Upper lobe of left lung (tissue), 6 donors: ENCODE results near the gene HPX. TPM values are rescaled to one million over a fixed set of nuclear protein-coding genes. Genes with fewer than 3 reads are reported as not detected.
"Not testable (repeated sequence)": the region's sequence is repeated elsewhere in the genome, so short reads cannot be mapped to it uniquely, and the experiment has no call there.

ENCODE experiments used
- ATAC-seq, 2 donors: fragments of 200-7000 bp; cut with Tn5 transposase; one replicate each; pipeline ENCODE4 v1.9.1; 2022; ENCODE audit warnings: mild to moderate bottlenecking in 2 of 2, moderate library complexity in 2 of 2; ENCODE audit not compliant: low FRiP score in 2 of 2
- DNase-seq, 2 donors: peaks; one replicate each; pipeline ENCODE4 v3.0.0-alpha.2; 2019 to 2020
- H3K27ac ChIP-seq, 4 donors: fragments of 200-600 bp; sonication (generic); one replicate each; pipeline ENCODE4 v1.5.1; 2016 to 2019
- H3K27me3 ChIP-seq, 4 donors: fragments of 200-600 bp; sonication (generic); one replicate each; pipeline ENCODE4 v1.5.1; 2017 to 2019
- H3K36me3 ChIP-seq, 4 donors: fragments of 200-600 bp; sonication (generic); one replicate each; pipeline ENCODE4 v1.5.1; 2016 to 2019
- H3K4me1 ChIP-seq, 4 donors: fragments of 200-600 bp; sonication (generic); one replicate each; pipeline ENCODE4 v1.5.1; 2018 to 2019
- H3K4me3 ChIP-seq, 4 donors: fragments of 200-600 bp; sonication (generic); one replicate each; pipeline ENCODE4 v1.5.1; 2017 to 2019; ENCODE audit warnings: mild to moderate bottlenecking in 2 of 4, moderate library complexity in 1 of 4
- H3K9me3 ChIP-seq, 4 donors: fragments of 200-600 bp; sonication (generic); one replicate each; pipeline ENCODE4 v1.5.1; 2018 to 2019
- EP300 ChIP-seq, 4 donors: sonication (generic); formaldehyde crosslinking; IDR thresholded peaks; one replicate each; pipeline ENCODE4 v1.5.1; 2017; ENCODE audit warnings: antibody characterized with exemption in 4 of 4, control low read depth in 2 of 4
- POLR2A ChIP-seq, 4 donors: fragments of 450-650 bp; IDR thresholded peaks; one replicate each; pipeline ENCODE4 v1.5.1; 2016 to 2017; ENCODE audit warnings: antibody characterized with exemption in 4 of 4, mild to moderate bottlenecking in 2 of 4
- POLR2AphosphoS5 ChIP-seq, 2 donors: sonication (generic); formaldehyde crosslinking; IDR thresholded peaks; one replicate each; pipeline ENCODE4 v1.5.1; 2017; ENCODE audit warnings: antibody characterized with exemption in 2 of 2
- WGBS, 2 donors: methylation state at CpG; one replicate each; pipeline ENCODE4 v1.1.5; 2017 to 2018; 5-methylcytosine and 5-hydroxymethylcytosine counted together
- total RNA-seq, 6 donors: library from RNA; depleted of rRNA in 4 of 6; stranded (reverse); fragments of >200 nt in 4 of 6; gene quantifications; one replicate each; pipeline versions ENCODE4 v1.1.0 to v1.2.1, GENCODE V29; 2016 to 2021
- TF ChIP-seq, protein P1 (sequence below), 6 experiments: fragments of 450-650 bp in 4 of 6; fragments of 200-600 bp in 2 of 6; sonication (generic) in 2 of 6; IDR thresholded peaks; one replicate each; pipeline ENCODE4 v1.5.1; 2016 to 2019; ENCODE audit warnings: antibody characterized with exemption in 6 of 6
- donor health status: DM: no; HTN: no; CAD: no; lungs with moderate emphysema.
- donor health status: DM: no; HTN: yes; CAD: no; lungs with severe emphysema.

HPX gene
- total RNA-seq, 6 donors from 2014 or later, result 0.67 to 3.6 (median 2.6) TPM

DNA sequence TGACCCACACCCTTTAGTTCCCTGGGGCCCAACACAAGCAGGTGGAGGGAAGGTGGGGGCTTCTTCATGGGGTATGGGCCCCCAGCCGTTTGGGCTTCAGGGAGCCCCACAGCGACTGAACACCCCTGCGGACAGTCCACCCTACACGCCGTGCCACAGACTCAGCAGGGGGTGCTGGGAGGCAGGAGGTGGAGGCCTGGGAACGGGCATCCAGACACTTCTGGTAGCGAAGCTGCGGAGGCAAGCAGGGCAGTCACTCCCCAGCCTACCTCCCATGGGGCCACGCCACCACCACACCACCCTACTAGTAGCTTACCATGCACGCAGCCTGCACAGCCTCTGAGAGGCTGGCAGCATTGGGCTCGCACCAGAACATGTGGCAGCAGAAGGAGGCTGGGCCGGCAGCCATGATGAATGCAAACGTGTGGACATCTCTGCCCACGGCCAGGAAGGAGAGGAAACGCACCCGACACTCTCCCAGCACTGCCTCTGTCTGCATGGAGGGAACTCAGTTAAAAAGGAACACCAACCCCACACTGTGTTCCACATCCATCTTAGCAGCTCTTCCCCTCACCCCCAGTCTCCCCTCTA is 45.2 kb downstream of the HPX start:
- no peak for TF ChIP-seq POLR2AphosphoS5 (IDR thresholded peaks at IDR 0.05)
- TF ChIP-seq POLR2A (IDR thresholded peaks at IDR 0.05), result no peak
- no peak for TF ChIP-seq EP300 (IDR thresholded peaks at IDR 0.05)
- TF ChIP-seq, protein P1, sequence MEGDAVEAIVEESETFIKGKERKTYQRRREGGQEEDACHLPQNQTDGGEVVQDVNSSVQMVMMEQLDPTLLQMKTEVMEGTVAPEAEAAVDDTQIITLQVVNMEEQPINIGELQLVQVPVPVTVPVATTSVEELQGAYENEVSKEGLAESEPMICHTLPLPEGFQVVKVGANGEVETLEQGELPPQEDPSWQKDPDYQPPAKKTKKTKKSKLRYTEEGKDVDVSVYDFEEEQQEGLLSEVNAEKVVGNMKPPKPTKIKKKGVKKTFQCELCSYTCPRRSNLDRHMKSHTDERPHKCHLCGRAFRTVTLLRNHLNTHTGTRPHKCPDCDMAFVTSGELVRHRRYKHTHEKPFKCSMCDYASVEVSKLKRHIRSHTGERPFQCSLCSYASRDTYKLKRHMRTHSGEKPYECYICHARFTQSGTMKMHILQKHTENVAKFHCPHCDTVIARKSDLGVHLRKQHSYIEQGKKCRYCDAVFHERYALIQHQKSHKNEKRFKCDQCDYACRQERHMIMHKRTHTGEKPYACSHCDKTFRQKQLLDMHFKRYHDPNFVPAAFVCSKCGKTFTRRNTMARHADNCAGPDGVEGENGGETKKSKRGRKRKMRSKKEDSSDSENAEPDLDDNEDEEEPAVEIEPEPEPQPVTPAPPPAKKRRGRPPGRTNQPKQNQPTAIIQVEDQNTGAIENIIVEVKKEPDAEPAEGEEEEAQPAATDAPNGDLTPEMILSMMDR (IDR thresholded peaks at IDR 0.05), result no peak
- Histone ChIP-seq H3K9me3 (no peaks in the 10 kb centered on the region), H3K36me3 (peaks cover 3 to 43% (median 9%) of the 10 kb centered on the region in 4 donors), H3K27ac (peak overlapping the region in 1 of 4 donors; percentile 53), H3K4me3 (no peak overlapping the region), H3K4me1 (peaks cover 14 to 23% (median 15%) of the 10 kb centered on the region in 4 donors), H3K27me3 (no peaks in the 10 kb centered on the region)
- DNase-seq (no peak), ATAC-seq (no peak)
- WGBS, 2 donors, result 84 to 93% methylated on average over 14 to 16 of the region's 16 CpGs

DNA sequence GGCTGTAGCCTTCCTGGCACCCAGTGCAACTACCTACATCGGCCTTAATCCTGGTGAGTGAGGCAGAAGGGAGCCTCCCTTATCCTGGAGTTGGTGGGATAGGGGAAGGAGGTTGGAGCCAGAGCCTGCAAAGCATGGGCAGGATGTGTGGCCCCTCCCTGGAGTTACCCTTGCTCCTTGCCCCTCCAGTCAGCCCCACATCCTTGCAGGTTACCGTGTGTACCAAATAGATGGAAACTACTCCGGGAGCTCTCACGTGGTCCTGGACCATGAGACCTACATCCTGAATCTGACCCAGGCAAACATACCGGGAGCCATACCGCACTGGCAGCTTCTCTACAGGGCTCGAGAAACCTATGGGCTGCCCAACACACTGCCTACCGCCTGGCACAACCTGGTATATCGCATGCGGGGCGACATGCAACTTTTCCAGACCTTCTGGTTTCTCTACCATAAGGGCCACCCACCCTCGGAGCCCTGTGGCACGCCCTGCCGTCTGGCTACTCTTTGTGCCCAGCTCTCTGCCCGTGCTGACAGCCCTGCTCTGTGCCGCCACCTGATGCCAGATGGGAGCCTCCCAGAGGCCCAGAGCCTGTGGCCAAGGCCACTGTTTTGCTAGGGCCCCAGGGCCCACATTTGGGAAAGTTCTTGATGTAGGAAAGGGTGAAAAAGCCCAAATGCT is 46.7 kb downstream of the HPX start:
- no peaks in the 10 kb centered on the region for H3K27me3 ChIP-seq
- peaks cover 20 to 31% (median 21%) of the 10 kb centered on the region in 4 donors for H3K4me1 ChIP-seq
- no peak overlapping the region for H3K4me3 ChIP-seq
- WGBS, 2 donors, result 95 to 98% methylated on average over 7 to 16 of the region's 16 CpGs
- peaks cover 3 to 39% (median 9%) of the 10 kb centered on the region in 4 donors for H3K36me3 ChIP-seq
- DNase-seq (peak in 1 of 2 donors; percentile 52), ATAC-seq (no peak)
- H3K9me3 ChIP-seq, result no peaks in the 10 kb centered on the region
- TF ChIP-seq, protein P1 (IDR thresholded peaks at IDR 0.05), result no peak
- no peak for TF ChIP-seq POLR2A (IDR thresholded peaks at IDR 0.05)
- no peak for TF ChIP-seq POLR2AphosphoS5 (IDR thresholded peaks at IDR 0.05)
- TF ChIP-seq EP300 (IDR thresholded peaks at IDR 0.05), result no peak
- H3K27ac ChIP-seq, result no peak overlapping the region

DNA sequence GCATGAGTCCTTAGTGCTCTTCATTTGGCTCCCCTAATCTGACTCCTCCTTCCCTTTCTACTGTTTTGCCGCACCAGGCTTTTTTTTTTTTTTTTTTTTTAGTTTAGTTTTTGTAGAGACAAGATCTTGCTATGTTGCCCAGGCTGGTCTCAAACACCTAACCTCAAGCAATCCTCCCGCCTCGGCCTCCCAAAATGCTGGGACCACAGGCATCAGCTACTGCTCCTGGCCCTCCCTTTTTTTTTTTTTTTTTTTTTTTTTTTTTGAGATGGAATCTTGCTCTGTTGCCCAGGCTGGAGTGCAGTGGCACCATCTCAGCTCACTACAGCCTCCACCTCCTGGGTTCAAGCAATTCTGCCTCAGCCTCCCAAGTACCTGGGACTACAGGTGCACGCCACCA is 48.5 kb downstream of the HPX start:
- H3K27ac ChIP-seq, H3K9me3 ChIP-seq, H3K4me3 ChIP-seq, DNase-seq, ATAC-seq, H3K27me3 ChIP-seq: not testable (repeated sequence)
- WGBS, 2 donors, result 93 to 96% methylated on average over 4 of the region's 4 CpGs
- Histone ChIP-seq H3K4me1 (peaks cover 30 to 49% (median 34%) of the 10 kb centered on the region in 4 donors), H3K36me3 (peaks cover 3 to 35% (median 9%) of the 10 kb centered on the region in 4 donors)

DNA sequence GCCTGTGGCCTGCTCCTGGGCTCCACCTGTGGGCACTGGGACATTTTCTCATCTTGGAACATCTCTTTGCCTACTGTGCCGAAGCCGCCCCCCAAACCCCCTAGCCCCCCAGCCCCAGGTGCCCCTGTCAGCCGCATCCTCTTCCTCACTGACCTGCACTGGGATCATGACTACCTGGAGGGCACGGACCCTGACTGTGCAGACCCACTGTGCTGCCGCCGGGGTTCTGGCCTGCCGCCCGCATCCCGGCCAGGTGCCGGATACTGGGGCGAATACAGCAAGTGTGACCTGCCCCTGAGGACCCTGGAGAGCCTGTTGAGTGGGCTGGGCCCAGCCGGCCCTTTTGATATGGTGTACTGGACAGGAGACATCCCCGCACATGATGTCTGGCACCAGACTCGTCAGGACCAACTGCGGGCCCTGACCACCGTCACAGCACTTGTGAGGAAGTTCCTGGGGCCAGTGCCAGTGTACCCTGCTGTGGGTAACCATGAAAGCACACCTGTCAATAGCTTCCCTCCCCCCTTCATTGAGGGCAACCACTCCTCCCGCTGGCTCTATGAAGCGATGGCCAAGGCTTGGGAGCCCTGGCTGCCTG is 49.2 kb downstream of the HPX start:
- H3K9me3 ChIP-seq, result no peaks in the 10 kb centered on the region
- no peak for TF ChIP-seq EP300 (IDR thresholded peaks at IDR 0.05)
- TF ChIP-seq POLR2AphosphoS5 (IDR thresholded peaks at IDR 0.05), result no peak
- TF ChIP-seq, protein P1 (IDR thresholded peaks at IDR 0.05), result no peak
- TF ChIP-seq POLR2A (IDR thresholded peaks at IDR 0.05), result no peak
- H3K27ac ChIP-seq, result peak overlapping the region; percentile 88 to 96 (median 92)
- peaks cover 29 to 49% (median 33%) of the 10 kb centered on the region in 4 donors for H3K4me1 ChIP-seq
- no peaks in the 10 kb centered on the region for H3K27me3 ChIP-seq
- peak overlapping the region in 3 of 4 donors; percentile 68 to 88 (median 83) for H3K4me3 ChIP-seq
- WGBS, 2 donors, result 94 to 97% methylated on average over 6 to 12 of the region's 18 CpGs
- peaks cover 3 to 35% (median 9%) of the 10 kb centered on the region in 4 donors for H3K36me3 ChIP-seq
- DNase-seq (peak in 1 of 2 donors; percentile 81), ATAC-seq (no peak)

DNA sequence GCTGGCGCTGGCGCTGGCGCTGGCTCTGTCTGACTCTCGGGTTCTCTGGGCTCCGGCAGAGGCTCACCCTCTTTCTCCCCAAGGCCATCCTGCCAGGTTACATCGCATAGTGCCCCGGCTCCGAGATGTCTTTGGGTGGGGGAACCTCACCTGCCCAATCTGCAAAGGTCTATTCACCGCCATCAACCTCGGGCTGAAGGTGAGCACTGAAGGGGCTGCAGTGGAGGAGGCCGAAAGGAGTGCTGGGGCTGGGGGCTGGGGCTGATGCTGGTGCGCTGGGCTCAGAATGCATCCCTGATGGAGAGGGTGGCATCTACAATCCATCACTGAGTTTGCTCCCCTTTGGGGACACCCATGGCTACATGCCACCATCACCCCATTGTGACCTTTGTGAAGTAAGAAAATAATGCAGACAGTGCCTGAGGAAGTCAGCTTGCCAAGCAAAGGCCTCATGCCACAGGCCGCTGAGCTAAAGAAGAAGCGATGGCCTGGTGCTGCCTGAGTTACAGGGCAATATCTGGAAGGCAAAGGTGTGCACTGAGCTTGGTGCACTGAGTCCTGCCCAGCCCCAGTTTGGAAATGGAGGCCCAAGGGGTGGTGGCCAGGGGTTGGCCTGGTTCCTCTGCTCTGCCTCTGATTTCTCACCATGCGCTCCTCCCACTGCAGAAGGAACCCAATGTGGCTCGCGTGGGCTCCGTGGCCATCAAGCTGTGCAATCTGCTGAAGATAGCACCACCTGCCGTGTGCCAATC is 49.9 kb downstream of the HPX start:
- ATAC-seq, result no peak
- Histone ChIP-seq H3K27me3 (no peaks in the 10 kb centered on the region), H3K4me1 (peaks cover 29 to 49% (median 33%) of the 10 kb centered on the region in 4 donors), H3K9me3 (no peaks in the 10 kb centered on the region), H3K4me3 (peak overlapping the region; percentile 68 to 88 (median 76)), H3K27ac (peak overlapping the region; percentile 88 to 96 (median 92)), H3K36me3 (peaks cover 3 to 35% (median 9%) of the 10 kb centered on the region in 4 donors)
- peak; percentile 25 to 38 for DNase-seq
- 35 to 42% methylated on average over 4 to 16 of the region's 19 CpGs for WGBS, 2 donors
- TF ChIP-seq EP300 (IDR thresholded peaks at IDR 0.05) (no peak), POLR2AphosphoS5 (IDR thresholded peaks at IDR 0.05) (no peak), POLR2A (IDR thresholded peaks at IDR 0.05) (no peak)
- TF ChIP-seq, protein P1 (IDR thresholded peaks at IDR 0.05), result no peak
